ENCODE measurements around the gene FGF14.

The FGF14 gene

GRCh38 chr13:101779147-101779546 lies 622.7 kb downstream of the FGF14 start:
- Histone ChIP-seq H3K4me3 (ENCODE audit: low read depth in 1 of 2, low read length in 2 of 2) (no peak overlapping the region), H3K27me3 (ENCODE audit: control insufficient read depth in 1 of 2, insufficient read depth in 2 of 2, low read length in 2 of 2) (no peaks in the 10 kb centered on the region), H3K36me3 (ENCODE audit: control insufficient read depth in 1 of 2, insufficient read depth in 2 of 2, low read length in 2 of 2) (no peaks in the 10 kb centered on the region), H3K9ac (ENCODE audit: low read depth in 1 of 2, low read length in 2 of 2) (no peak overlapping the region), H3K4me1 (ENCODE audit: control insufficient read depth in 1 of 2, insufficient read depth in 2 of 2, low read length in 2 of 2) (no peaks in the 10 kb centered on the region), H3K27ac (ENCODE audit: low read depth, low read length) (no peak overlapping the region), H3K9me3 (ENCODE audit: control insufficient read depth in 1 of 2, low read length in 2 of 2) (no peaks in the 10 kb centered on the region)

- Histone ChIP-seq H3K36me3 (ENCODE audit: control insufficient read depth in 1 of 2, insufficient read depth in 2 of 2, low read length in 2 of 2) (no peaks in the 10 kb centered on the region), H3K9me3 (ENCODE audit: control insufficient read depth in 1 of 2, low read length in 2 of 2) (no peaks in the 10 kb centered on the region), H3K4me1 (ENCODE audit: control insufficient read depth in 1 of 2, insufficient read depth in 2 of 2, low read length in 2 of 2) (no peaks in the 10 kb centered on the region), H3K27me3 (ENCODE audit: control insufficient read depth in 1 of 2, insufficient read depth in 2 of 2, low read length in 2 of 2) (no peaks in the 10 kb centered on the region), H3K9ac (ENCODE audit: low read depth in 1 of 2, low read length in 2 of 2) (no peak overlapping the region), H3K27ac (ENCODE audit: low read depth, low read length) (no peak overlapping the region), H3K4me3 (ENCODE audit: low read depth in 1 of 2, low read length in 2 of 2) (no peak overlapping the region)
Observed at GRCh38 chr13:101775267-101775666, 626.6 kb downstream of the FGF14 start.

GRCh38 chr13:101774393-101774792 lies 627.5 kb downstream of the FGF14 start:
- Histone ChIP-seq H3K9ac (ENCODE audit: low read depth in 1 of 2, low read length in 2 of 2) (no peak overlapping the region), H3K27me3 (ENCODE audit: control insufficient read depth in 1 of 2, insufficient read depth in 2 of 2, low read length in 2 of 2) (no peaks in the 10 kb centered on the region), H3K4me1 (ENCODE audit: control insufficient read depth in 1 of 2, insufficient read depth in 2 of 2, low read length in 2 of 2) (no peaks in the 10 kb centered on the region), H3K9me3 (ENCODE audit: control insufficient read depth in 1 of 2, low read length in 2 of 2) (no peaks in the 10 kb centered on the region), H3K36me3 (ENCODE audit: control insufficient read depth in 1 of 2, insufficient read depth in 2 of 2, low read length in 2 of 2) (no peaks in the 10 kb centered on the region), H3K4me3 (ENCODE audit: low read depth in 1 of 2, low read length in 2 of 2) (no peak overlapping the region), H3K27ac (ENCODE audit: low read depth, low read length) (no peak overlapping the region)

- Histone ChIP-seq H3K9ac (ENCODE audit: low read depth in 1 of 2, low read length in 2 of 2) (no peak overlapping the region), H3K36me3 (ENCODE audit: control insufficient read depth in 1 of 2, insufficient read depth in 2 of 2, low read length in 2 of 2) (no peaks in the 10 kb centered on the region), H3K27ac (ENCODE audit: low read depth, low read length) (no peak overlapping the region), H3K4me3 (ENCODE audit: low read depth in 1 of 2, low read length in 2 of 2) (no peak overlapping the region), H3K4me1 (ENCODE audit: control insufficient read depth in 1 of 2, insufficient read depth in 2 of 2, low read length in 2 of 2) (no peaks in the 10 kb centered on the region), H3K27me3 (ENCODE audit: control insufficient read depth in 1 of 2, insufficient read depth in 2 of 2, low read length in 2 of 2) (no peaks in the 10 kb centered on the region), H3K9me3 (ENCODE audit: control insufficient read depth in 1 of 2, low read length in 2 of 2) (no peaks in the 10 kb centered on the region)
Observed at GRCh38 chr13:101773062-101773461, 628.8 kb downstream of the FGF14 start.

- H3K4me3 ChIP-seq (ENCODE audit: low read depth in 1 of 2, low read length in 2 of 2) = no peak overlapping the region
- no peaks in the 10 kb centered on the region for H3K9me3 ChIP-seq (ENCODE audit: control insufficient read depth in 1 of 2, low read length in 2 of 2)
- H3K27me3 ChIP-seq (ENCODE audit: control insufficient read depth in 1 of 2, insufficient read depth in 2 of 2, low read length in 2 of 2) = no peaks in the 10 kb centered on the region
- no peak overlapping the region for H3K27ac ChIP-seq (ENCODE audit: low read depth, low read length)
- no peaks in the 10 kb centered on the region for H3K4me1 ChIP-seq (ENCODE audit: control insufficient read depth in 1 of 2, insufficient read depth in 2 of 2, low read length in 2 of 2)
- H3K9ac ChIP-seq (ENCODE audit: low read depth in 1 of 2, low read length in 2 of 2) = no peak overlapping the region
- no peaks in the 10 kb centered on the region for H3K36me3 ChIP-seq (ENCODE audit: control insufficient read depth in 1 of 2, insufficient read depth in 2 of 2, low read length in 2 of 2)
Observed at GRCh38 chr13:101767131-101767530, 634.7 kb downstream of the FGF14 start.

GRCh38 chr13:101763191-101763590 lies 638.7 kb downstream of the FGF14 start:
- Histone ChIP-seq H3K9ac (ENCODE audit: low read depth in 1 of 2, low read length in 2 of 2) (no peak overlapping the region), H3K27ac (ENCODE audit: low read depth, low read length) (no peak overlapping the region), H3K9me3 (ENCODE audit: control insufficient read depth in 1 of 2, low read length in 2 of 2) (no peaks in the 10 kb centered on the region), H3K4me3 (ENCODE audit: low read depth in 1 of 2, low read length in 2 of 2) (no peak overlapping the region), H3K36me3 (ENCODE audit: control insufficient read depth in 1 of 2, insufficient read depth in 2 of 2, low read length in 2 of 2) (no peaks in the 10 kb centered on the region), H3K4me1 (ENCODE audit: control insufficient read depth in 1 of 2, insufficient read depth in 2 of 2, low read length in 2 of 2) (no peaks in the 10 kb centered on the region), H3K27me3 (ENCODE audit: control insufficient read depth in 1 of 2, insufficient read depth in 2 of 2, low read length in 2 of 2) (no peaks in the 10 kb centered on the region)

DNA sequence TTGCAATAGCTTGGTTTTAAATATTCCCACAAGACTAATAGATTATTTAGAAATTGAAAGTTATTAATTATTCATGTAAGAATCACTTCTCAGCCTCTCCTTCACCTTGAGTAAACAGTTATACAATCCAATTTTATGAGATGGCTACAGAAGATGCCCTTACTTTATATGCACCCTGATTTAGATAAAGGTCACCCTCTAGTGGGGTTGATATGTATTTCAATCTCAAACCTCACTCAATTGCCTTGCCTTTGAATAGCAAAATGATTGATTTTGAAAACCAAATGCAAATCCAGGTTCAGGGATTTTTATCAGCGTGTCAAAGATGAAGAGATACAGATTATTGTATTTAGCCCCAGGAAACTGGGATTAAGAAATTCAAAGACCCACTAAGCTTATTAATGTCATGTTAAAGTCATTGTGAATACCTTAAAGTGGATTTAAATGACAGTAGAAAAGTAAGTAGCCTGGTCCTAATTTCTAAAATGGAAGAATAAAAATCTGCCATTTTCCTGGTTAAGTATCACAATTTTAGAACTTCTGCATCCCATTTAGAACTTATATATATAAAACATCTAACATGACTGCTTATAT lies 644.3 kb downstream of the FGF14 start:
- Histone ChIP-seq H3K27ac (ENCODE audit: low read depth, low read length) (no peak overlapping the region), H3K9me3 (ENCODE audit: control insufficient read depth in 1 of 2, low read length in 2 of 2) (no peaks in the 10 kb centered on the region), H3K9ac (ENCODE audit: low read depth in 1 of 2, low read length in 2 of 2) (no peak overlapping the region), H3K36me3 (ENCODE audit: control insufficient read depth in 1 of 2, insufficient read depth in 2 of 2, low read length in 2 of 2) (no peaks in the 10 kb centered on the region), H3K4me3 (ENCODE audit: low read depth in 1 of 2, low read length in 2 of 2) (no peak overlapping the region), H3K27me3 (ENCODE audit: control insufficient read depth in 1 of 2, insufficient read depth in 2 of 2, low read length in 2 of 2) (no peaks in the 10 kb centered on the region), H3K4me1 (ENCODE audit: control insufficient read depth in 1 of 2, insufficient read depth in 2 of 2, low read length in 2 of 2) (no peaks in the 10 kb centered on the region)

DNA sequence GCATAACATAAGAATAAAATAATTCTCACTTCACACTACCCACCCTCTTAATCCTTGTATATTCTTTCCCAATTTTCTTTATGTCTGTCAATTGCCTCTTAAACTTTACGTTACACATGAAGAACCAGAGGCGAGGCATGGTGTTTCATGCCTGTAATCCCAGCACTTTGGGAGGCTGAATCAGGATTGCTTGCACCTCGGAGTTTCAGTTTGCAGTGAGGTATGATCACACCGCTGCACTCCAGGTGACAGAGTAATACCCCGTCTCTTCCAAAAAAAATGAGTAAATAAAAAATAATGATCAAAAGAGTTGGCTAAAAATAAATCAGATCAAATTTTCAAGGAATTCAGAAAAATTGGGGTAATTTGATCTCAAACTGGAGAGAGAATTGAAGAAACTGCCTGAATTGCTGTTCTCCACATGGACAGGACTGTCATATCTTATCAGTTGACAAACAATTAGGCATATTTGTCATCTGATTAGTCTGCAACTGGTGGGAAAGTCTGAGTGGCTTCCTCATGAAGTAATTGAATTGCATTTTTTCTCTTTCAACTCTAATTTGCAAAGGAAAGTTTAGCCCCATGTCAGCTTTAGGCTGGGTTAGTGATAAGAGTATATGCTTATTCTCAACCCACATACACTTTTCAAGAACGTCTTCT lies 646.5 kb downstream of the FGF14 start:
- H3K27ac ChIP-seq (ENCODE audit: low read depth, low read length) = no peak overlapping the region
- H3K36me3 ChIP-seq (ENCODE audit: control insufficient read depth in 1 of 2, insufficient read depth in 2 of 2, low read length in 2 of 2) = no peaks in the 10 kb centered on the region
- H3K4me1 ChIP-seq (ENCODE audit: control insufficient read depth in 1 of 2, insufficient read depth in 2 of 2, low read length in 2 of 2) = no peaks in the 10 kb centered on the region
- H3K4me3 ChIP-seq (ENCODE audit: low read depth in 1 of 2, low read length in 2 of 2) = no peak overlapping the region
- H3K9me3 ChIP-seq (ENCODE audit: control insufficient read depth in 1 of 2, low read length in 2 of 2) = no peaks in the 10 kb centered on the region
- no peak overlapping the region for H3K9ac ChIP-seq (ENCODE audit: low read depth in 1 of 2, low read length in 2 of 2)
- no peaks in the 10 kb centered on the region for H3K27me3 ChIP-seq (ENCODE audit: control insufficient read depth in 1 of 2, insufficient read depth in 2 of 2, low read length in 2 of 2)

DNA sequence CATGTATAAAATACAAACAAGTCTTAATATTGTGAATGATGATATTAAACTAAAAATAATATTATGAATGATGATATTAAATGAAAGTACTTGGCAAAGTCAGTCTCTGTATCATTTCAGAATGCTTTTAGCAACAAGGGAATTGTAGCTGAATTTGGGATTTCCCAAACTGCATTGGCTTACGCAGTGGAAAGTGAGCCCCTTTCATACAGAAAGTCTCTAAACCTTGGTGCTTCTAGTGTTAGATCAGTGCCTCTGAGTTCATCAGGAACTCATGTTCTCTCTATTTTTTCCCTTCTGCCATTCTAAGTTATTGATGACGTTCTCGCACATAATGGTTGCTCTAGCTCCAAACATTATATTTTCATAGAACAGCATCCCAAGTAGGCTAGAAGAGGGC lies 649.4 kb downstream of the FGF14 start:
- H3K36me3 ChIP-seq (ENCODE audit: control insufficient read depth in 1 of 2, insufficient read depth in 2 of 2, low read length in 2 of 2) = no peaks in the 10 kb centered on the region
- no peaks in the 10 kb centered on the region for H3K27me3 ChIP-seq (ENCODE audit: control insufficient read depth in 1 of 2, insufficient read depth in 2 of 2, low read length in 2 of 2)
- H3K9me3 ChIP-seq (ENCODE audit: control insufficient read depth in 1 of 2, low read length in 2 of 2) = no peaks in the 10 kb centered on the region
- no peak overlapping the region for H3K9ac ChIP-seq (ENCODE audit: low read depth in 1 of 2, low read length in 2 of 2)
- no peak overlapping the region for H3K27ac ChIP-seq (ENCODE audit: low read depth, low read length)
- H3K4me3 ChIP-seq (ENCODE audit: low read depth in 1 of 2, low read length in 2 of 2) = no peak overlapping the region
- H3K4me1 ChIP-seq (ENCODE audit: control insufficient read depth in 1 of 2, insufficient read depth in 2 of 2, low read length in 2 of 2) = no peaks in the 10 kb centered on the region

GRCh38 chr13:101751488-101751887 lies 650.4 kb downstream of the FGF14 start:
- no peak overlapping the region for H3K4me3 ChIP-seq (ENCODE audit: low read depth in 1 of 2, low read length in 2 of 2)

More at GRCh38 chr13:101751488-101751887, 650.4 kb downstream of the FGF14 start:
- no peaks in the 10 kb centered on the region for H3K4me1 ChIP-seq (ENCODE audit: control insufficient read depth in 1 of 2, insufficient read depth in 2 of 2, low read length in 2 of 2)
- H3K36me3 ChIP-seq (ENCODE audit: control insufficient read depth in 1 of 2, insufficient read depth in 2 of 2, low read length in 2 of 2) = no peaks in the 10 kb centered on the region
- no peaks in the 10 kb centered on the region for H3K9me3 ChIP-seq (ENCODE audit: control insufficient read depth in 1 of 2, low read length in 2 of 2)
- no peak overlapping the region for H3K9ac ChIP-seq (ENCODE audit: low read depth in 1 of 2, low read length in 2 of 2)
- H3K27me3 ChIP-seq (ENCODE audit: control insufficient read depth in 1 of 2, insufficient read depth in 2 of 2, low read length in 2 of 2) = no peaks in the 10 kb centered on the region
- H3K27ac ChIP-seq (ENCODE audit: low read depth, low read length) = no peak overlapping the region
